Ectodermal cell (in vitro differentiated cells): ENCODE data around the gene CLIC3.
"Not testable (repeated sequence)": the region's sequence is repeated elsewhere in the genome, so short reads cannot be mapped to it uniquely, and the experiment has no call there.

Experiments
- H3K27ac ChIP-seq: 2 replicates; pipeline ENCODE4 v1.7.0; 2013; ENCODE audit warnings: mild to moderate bottlenecking, low read depth, low read length; ENCODE audit not compliant: insufficient read depth, poor library complexity, severe bottlenecking
- H3K27me3 ChIP-seq: 2 replicates; pipeline ENCODE4 v1.7.0; 2013; ENCODE audit warnings: mild to moderate bottlenecking, low read length; ENCODE audit not compliant: insufficient read depth, control insufficient read depth, poor library complexity, severe bottlenecking
- H3K36me3 ChIP-seq: one replicate; pipeline ENCODE4 v1.7.0; 2013; ENCODE audit warnings: low read length; ENCODE audit not compliant: control insufficient read depth, insufficient read depth
- H3K4me1 ChIP-seq: one replicate; pipeline ENCODE4 v1.7.0; 2013; ENCODE audit warnings: low read length; ENCODE audit not compliant: control insufficient read depth, insufficient read depth
- H3K4me3 ChIP-seq: 2 replicates; pipeline ENCODE4 v1.7.0; 2013; ENCODE audit warnings: low read depth, low read length, control low read depth; ENCODE audit not compliant: insufficient read depth
- H3K9me3 ChIP-seq: 2 replicates; pipeline ENCODE4 v1.7.0; 2013; ENCODE audit warnings: mild to moderate bottlenecking, low read length, moderate library complexity; ENCODE audit not compliant: control insufficient read depth
- WGBS, 2 experiments: methylation state at CpG; one replicate each; pipeline ENCODE4 v1.1.7; 2013; ENCODE audit warnings: missing lambda C conversion rate in 2 of 2; 5-methylcytosine and 5-hydroxymethylcytosine counted together

The CLIC3 gene

DNA sequence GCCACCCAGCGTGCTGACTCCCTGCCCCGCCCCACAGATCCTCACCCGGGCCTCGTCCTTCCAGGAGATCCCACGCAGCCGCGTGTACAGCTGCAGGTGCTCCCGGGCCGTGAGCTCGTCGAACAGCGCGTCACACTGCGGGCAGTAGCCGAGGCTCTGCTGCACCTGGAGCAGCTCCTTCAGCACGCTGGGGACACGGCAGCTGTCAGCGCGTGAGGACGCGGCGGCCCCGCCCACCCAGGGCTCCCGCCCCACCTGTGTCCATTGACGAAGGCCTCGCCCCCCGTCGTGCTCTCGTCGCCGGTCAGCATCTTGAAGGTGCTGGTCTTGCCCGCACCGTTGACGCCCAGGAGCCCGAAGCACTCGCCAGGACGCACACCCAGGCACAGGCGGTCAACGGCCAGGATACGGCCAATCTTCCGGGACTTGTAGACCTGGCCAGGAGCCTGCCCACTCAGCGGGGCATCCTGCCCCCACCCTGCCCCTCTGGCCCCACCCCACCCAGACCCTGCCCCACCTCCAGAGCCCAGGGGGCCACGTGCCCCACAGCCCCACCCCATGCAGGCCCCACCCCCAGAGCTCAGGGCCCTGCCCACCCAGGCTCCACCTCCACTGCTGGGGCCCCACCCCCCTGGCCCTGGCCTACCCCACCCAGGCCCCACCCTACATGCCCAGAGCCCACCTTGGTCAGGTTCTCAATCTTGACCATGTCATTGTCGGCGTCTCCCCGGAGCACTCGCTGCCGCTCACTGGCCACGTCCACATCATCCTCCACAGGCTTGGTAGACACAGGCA lies 13.8 kb upstream of the CLIC3 start:
- no peaks in the 10 kb centered on the region for H3K36me3 ChIP-seq
- no peaks in the 10 kb centered on the region for H3K9me3 ChIP-seq
- H3K27ac ChIP-seq, result no peak overlapping the region
- peaks cover 7% of the 10 kb centered on the region for H3K4me1 ChIP-seq
- H3K4me3 ChIP-seq, result no peak overlapping the region
- no peaks in the 10 kb centered on the region for H3K27me3 ChIP-seq
- 94 to 95% methylated on average over 49 of the region's 49 CpGs for WGBS, 2 experiments

DNA sequence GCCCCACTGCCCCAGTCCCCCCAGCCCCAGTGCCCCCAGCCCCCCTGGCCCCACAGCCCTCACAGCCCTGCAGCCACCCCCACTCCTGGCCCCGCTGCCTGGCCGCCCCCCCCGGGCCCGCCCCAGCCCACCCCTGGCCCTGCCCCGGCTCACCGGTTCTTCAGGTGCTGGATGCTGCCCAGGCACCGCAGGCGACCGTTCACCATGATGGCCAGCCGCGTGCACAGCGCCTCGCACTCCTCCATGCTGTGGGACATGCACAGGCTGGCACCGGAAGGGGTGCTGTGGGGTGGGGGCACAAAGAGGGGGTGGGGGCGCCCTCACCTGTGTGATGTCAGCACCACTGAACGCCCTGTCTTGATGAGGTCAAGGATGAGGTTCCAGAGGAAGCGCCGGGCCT lies 12.8 kb upstream of the CLIC3 start:
- Histone ChIP-seq H3K4me1 (peaks cover 7% of the 10 kb centered on the region), H3K36me3 (no peaks in the 10 kb centered on the region), H3K4me3 (no peak overlapping the region), H3K27ac (no peak overlapping the region), H3K27me3 (no peaks in the 10 kb centered on the region), H3K9me3 (no peaks in the 10 kb centered on the region)
- 94 to 95% methylated on average over 18 of the region's 18 CpGs for WGBS, 2 experiments

DNA sequence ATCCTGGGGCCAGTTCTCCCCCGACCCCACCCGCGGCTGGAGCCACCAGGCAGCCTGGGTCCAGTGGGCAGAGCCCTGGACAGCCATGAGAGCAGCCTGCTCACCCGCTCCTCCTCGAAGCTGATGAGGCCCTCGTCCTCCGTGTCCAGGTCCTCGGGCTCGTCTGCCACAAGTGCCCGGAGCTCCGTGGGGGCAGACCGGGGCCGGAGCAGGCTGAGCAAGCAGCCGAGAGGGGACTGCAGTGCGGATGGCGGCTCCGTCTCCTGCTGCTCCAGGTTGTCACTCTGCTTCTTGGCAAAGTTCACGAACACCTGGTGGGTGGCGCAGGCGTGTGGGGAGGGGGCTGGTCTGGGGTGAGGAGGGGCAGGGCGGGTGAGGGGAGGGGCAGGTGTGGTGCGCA lies 11.9 kb upstream of the CLIC3 start:
- no peaks in the 10 kb centered on the region for H3K27me3 ChIP-seq
- H3K4me3 ChIP-seq, result no peak overlapping the region
- no peaks in the 10 kb centered on the region for H3K9me3 ChIP-seq
- H3K4me1 ChIP-seq, result peaks cover 7% of the 10 kb centered on the region
- H3K36me3 ChIP-seq, result no peaks in the 10 kb centered on the region
- WGBS, 2 experiments, result 92% methylated on average over 22 of the region's 22 CpGs
- H3K27ac ChIP-seq, result no peak overlapping the region

DNA sequence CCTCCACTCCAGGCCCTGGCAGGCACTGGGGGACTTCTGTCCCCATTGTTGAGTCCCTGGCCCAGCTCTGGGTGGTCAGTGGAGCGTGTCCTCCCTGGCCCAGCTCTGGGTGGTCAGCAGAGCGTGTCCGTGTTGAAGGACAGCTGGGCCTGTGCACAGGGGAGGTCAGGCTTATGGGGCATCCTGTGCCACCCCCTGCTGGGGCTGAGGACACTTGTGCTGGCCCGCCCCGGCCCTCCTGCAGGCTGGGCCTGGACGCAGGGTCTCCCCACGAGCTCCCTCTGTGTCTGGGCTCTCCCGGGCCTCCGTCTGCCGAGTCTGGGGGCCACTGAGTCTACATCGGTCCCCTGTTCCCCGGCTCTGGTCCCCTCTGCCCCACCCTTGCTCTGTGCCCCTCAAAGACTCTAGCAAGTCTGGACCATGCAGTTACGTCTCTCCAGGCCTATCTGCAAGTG lies 11.5 kb upstream of the CLIC3 start:
- no peaks in the 10 kb centered on the region for H3K9me3 ChIP-seq
- WGBS, 2 experiments, result 90 to 91% methylated on average over 13 of the region's 13 CpGs
- no peaks in the 10 kb centered on the region for H3K27me3 ChIP-seq
- no peak overlapping the region for H3K27ac ChIP-seq
- H3K4me1 ChIP-seq, result peaks cover 7% of the 10 kb centered on the region
- no peaks in the 10 kb centered on the region for H3K36me3 ChIP-seq
- H3K4me3 ChIP-seq, result no peak overlapping the region

DNA sequence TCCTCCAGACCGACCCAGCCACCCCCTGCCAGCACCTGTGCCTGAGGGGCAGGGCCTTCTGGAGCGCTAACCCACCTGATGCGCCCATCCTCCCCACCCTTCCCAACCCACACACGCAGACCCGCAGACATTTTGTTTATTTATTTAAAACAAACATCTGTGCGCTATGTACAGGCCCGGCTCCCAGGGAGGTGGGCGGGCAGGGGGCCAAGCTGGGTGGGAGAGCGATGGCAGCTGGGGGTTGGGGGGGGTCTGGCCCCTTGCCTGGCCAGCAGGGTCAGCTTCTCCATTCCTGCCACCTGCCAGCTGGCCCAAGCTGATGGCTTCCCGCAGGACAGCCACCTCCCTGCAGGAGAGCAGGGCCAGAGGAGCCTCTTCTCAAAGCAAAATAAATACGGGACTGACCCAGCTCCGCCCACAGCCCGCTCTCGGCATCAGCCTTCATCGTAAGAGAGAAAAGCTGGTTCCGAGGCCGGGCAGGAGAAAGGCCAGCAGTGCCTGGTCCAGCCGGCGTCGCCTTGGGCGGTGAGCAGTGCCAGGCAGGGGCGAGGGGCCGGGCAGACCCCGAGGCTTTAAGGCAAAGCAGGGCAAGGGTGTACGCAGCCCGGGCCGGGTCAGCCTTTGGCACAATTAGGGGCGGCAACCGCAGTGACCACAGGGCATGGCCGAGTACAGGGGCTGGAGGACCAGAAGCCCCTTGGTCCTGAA lies 10.9 kb upstream of the CLIC3 start:
- 86 to 87% methylated on average over 30 of the region's 30 CpGs for WGBS, 2 experiments

DNA sequence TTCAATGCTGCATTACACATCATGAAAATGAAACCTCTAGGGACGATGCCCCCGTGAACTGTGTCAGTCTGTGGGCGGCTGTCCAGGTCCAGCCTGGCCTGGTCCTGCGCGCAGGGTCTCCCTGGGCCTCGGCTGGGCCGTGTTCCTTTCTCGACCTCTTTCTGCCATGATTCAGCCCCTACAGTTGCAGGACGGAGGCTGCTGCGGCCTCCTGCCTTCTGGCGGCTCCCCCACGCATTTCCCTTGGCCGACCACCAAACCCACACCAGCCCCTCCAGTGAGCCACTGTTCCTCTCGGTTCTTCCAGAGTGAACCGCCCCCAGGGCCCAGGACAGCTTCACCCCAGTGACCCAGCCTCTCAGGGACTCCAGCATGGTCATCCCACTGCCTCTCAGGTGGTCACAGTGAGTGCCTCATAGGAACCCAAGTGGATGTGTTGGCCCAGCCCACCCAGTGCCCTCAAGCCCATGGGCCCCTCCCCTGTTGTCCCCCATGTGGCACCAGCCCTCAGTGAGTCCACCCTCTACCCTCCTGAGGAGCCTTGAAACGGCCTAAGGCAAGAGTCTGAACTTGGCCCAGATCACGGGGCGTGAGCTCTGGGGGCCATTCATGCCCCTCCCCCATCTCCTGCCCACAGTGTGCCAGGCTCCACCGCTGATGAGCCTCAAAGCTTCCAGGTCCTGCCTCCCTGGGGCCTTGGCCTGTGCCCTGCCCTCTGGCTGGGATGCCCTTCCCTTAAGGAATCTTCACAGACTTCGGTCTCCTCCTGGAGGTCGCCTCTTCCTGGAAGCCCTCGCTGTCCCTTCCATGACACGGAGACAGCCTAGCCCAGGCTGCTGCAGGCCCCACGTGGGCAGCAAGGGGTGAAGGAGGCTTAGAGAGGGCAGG lies 10.0 kb upstream of the CLIC3 start:
- WGBS, 2 experiments, result 94 to 96% methylated on average over 24 of the region's 24 CpGs
- no peak overlapping the region for H3K4me3 ChIP-seq
- H3K4me1 ChIP-seq, result peaks cover 7% of the 10 kb centered on the region
- H3K27ac ChIP-seq, result no peak overlapping the region
- H3K36me3 ChIP-seq, result no peaks in the 10 kb centered on the region
- H3K27me3 ChIP-seq, result no peaks in the 10 kb centered on the region
- H3K9me3 ChIP-seq, result no peaks in the 10 kb centered on the region

More for the DNA sequence above, 10.9 kb upstream of the CLIC3 start:
- Histone ChIP-seq H3K36me3 (no peaks in the 10 kb centered on the region), H3K4me1 (peaks cover 7% of the 10 kb centered on the region), H3K9me3 (no peaks in the 10 kb centered on the region), H3K27ac (no peak overlapping the region), H3K4me3 (no peak overlapping the region), H3K27me3 (no peaks in the 10 kb centered on the region)

DNA sequence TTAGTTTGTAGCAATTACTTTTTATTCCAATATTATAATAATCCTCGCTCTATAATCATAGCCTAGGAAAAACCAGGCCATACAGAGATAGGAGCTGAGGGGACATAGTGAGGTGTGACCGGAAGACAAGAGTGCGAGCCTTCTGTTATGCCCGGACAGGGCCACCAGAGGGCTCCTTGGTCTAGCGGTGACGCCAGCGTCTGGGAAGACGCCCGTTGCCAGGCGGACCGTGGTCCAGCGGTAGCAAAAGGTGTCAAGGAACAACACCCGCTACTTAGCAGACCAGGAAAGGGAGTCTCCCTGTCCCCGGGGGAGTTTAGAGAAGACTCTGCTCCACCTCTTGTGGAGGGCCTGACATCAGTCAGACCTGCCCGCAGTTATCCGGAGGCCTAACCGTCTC lies 7.9 kb upstream of the CLIC3 start:
- H3K36me3 ChIP-seq, H3K4me1 ChIP-seq, H3K4me3 ChIP-seq, H3K27me3 ChIP-seq, H3K9me3 ChIP-seq, H3K27ac ChIP-seq: not testable (repeated sequence)
- WGBS, 2 experiments, result 50 to 51% methylated on average over 16 of the region's 17 CpGs

DNA sequence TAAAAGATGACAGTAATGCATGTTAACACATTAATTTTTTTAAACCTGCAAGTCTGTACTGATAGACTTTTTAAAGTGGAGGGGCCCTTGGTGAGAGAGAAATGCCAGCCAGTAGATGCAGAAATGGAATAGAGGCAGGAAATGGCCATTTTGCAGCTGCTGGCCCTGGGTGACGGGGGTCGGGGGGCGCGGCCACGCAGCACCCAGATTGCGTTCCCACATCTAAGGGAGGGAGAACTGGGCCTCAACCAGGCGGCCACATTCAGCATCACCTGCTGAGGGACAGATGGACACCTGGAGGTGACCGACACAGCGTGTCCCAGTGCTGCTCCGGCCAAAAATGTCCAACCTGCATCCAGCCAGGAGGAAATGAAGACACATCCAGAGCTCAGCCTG lies 6.3 kb upstream of the CLIC3 start:
- H3K27ac ChIP-seq, result no peak overlapping the region
- peaks cover 4% of the 10 kb centered on the region for H3K4me1 ChIP-seq
- no peaks in the 10 kb centered on the region for H3K27me3 ChIP-seq
- WGBS, 2 experiments, result 93 to 94% methylated on average over 10 of the region's 10 CpGs
- no peaks in the 10 kb centered on the region for H3K36me3 ChIP-seq
- no peaks in the 10 kb centered on the region for H3K9me3 ChIP-seq
- H3K4me3 ChIP-seq, result no peak overlapping the region

DNA sequence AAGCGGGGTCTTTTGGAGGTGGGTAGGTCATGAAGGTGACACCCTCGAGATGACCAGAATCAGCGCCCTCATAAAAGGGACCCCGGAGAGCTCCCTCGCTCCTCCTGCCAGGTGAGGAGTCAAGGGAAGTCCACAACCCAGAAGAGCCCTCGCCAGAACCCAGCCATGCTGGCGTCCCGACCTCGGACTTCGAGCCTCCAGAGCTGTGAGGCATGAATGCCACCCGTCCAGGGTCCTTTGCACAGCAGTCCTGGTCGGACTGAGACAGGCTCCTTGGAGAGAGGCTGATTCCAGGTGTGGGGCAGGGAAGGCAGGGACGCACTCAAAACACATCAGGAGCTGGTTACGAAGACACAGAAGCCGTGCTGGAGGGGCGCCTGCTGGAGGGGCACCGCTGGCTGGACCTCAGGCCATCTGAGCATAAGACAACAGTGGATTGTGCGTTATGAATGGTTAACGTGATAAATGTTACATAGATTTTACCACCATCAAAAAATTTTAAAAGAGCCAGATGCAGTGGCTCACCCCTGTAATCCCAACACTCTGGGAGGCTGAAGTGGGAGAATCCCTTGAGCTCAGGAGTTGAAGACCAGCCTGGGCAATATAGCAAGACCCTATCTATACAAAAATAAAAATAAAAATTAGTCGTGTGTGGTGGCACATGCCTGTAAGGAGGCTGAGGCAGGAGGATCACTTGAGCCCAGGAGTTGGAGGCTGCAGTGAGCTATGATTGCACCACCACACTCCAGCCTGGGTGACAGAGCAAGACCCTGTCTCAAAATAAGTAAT lies 5.7 kb upstream of the CLIC3 start:
- H3K36me3 ChIP-seq, result no peaks in the 10 kb centered on the region
- no peak overlapping the region for H3K4me3 ChIP-seq
- no peaks in the 10 kb centered on the region for H3K27me3 ChIP-seq
- H3K4me1 ChIP-seq, result peaks cover 3% of the 10 kb centered on the region
- 91 to 92% methylated on average over 18 to 20 of the region's 20 CpGs for WGBS, 2 experiments
- no peak overlapping the region for H3K27ac ChIP-seq
- no peaks in the 10 kb centered on the region for H3K9me3 ChIP-seq
